Activated CD8-positive, alpha-beta memory T cell treated with anti-CD3 and anti-CD28 coated beads, Interleukin-2, amount 10 ng/mL, durations not matched to agents 7 days and 5 days (primary cell): ENCODE measurements around the gene KIF3B. TPM values are rescaled to one million over a fixed set of nuclear protein-coding genes. Genes with fewer than 3 reads are reported as not detected.
A peak's percentile ranks its signal among the peaks of the same experiment; 100 is the strongest.
"Not testable (repeated sequence)": the region's sequence is repeated elsewhere in the genome, so short reads cannot be mapped to it uniquely, and the experiment has no call there.

ENCODE experiments used
- ATAC-seq: fragments of 150-1000 bp; cut with Tn5 transposase; one replicate; pipeline ENCODE4 v1.10.0; 2021; ENCODE audit warnings: moderate library complexity
- CTCF ChIA-PET: fragments of 350-600 bp; sonication (Branson Sonifier 250); formaldehyde crosslinking; loops from one replicate; lab custom pipeline; 2021; ENCODE audit warnings: antibody characterized with exemption; lab: Charles Lee
- DNase-seq: peaks from one replicate; pipeline ENCODE4 v3.0.0-alpha.2; 2020
- H3K27ac Mint-ChIP-seq: one replicate; pipeline ENCODE4 v1.8.0; 2021; ENCODE audit warnings: mild to moderate bottlenecking, mixed read lengths
- H3K27me3 Mint-ChIP-seq: one replicate; pipeline ENCODE4 v1.8.0; 2021; ENCODE audit warnings: mixed read lengths
- H3K36me3 Mint-ChIP-seq: one replicate; pipeline ENCODE4 v1.8.0; 2021; ENCODE audit warnings: mild to moderate bottlenecking, mixed read lengths
- H3K4me1 Mint-ChIP-seq: one replicate; pipeline ENCODE4 v1.8.0; 2021; ENCODE audit warnings: mixed read lengths
- H3K4me3 Mint-ChIP-seq: one replicate; pipeline ENCODE4 v1.8.0; 2021; ENCODE audit warnings: mild to moderate bottlenecking, moderate library complexity, mixed read lengths
- H3K9me3 Mint-ChIP-seq: one replicate; pipeline ENCODE4 v1.8.0; 2022; ENCODE audit warnings: low read depth, mixed read lengths
- total RNA-seq, 2 experiments: library from RNA; stranded (reverse); gene quantifications; one replicate each; pipeline ENCODE4 v1.2.3, GENCODE V29; 2021

KIF3B gene
- total RNA-seq, 2 experiments from 2014 or later, result 19.9 to 26.0 TPM

DNA sequence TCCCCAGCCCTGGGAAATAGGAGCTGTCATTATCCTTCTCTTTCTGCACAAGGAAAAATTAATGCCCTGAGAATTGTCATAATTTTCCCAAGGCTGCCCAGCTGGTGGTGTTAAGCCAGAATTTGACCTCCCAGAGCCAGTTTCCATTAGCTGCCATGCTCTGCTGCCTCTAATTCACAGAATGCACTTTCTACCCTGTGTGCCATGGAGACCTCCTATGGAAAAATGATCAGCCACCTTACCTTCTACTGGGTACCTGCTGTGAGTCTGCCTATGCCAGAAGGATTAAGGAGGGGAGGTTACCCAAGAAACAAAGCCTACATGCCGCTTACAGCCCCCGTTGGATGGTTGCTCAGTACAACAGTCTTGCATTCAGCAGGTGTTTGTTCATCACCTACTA lies 40.6 kb upstream of the KIF3B start:
- Mint-ChIP-seq H3K27ac (no peak overlapping the region), H3K4me3 (no peak overlapping the region), H3K9me3 (no peaks in the 10 kb centered on the region), H3K27me3 (no peaks in the 10 kb centered on the region), H3K4me1 (peaks cover 21% of the 10 kb centered on the region), H3K36me3 (peaks cover 29% of the 10 kb centered on the region)
- DNase-seq, result no peak
- CTCF ChIA-PET, result no interaction called here
- ATAC-seq, result no peak

DNA sequence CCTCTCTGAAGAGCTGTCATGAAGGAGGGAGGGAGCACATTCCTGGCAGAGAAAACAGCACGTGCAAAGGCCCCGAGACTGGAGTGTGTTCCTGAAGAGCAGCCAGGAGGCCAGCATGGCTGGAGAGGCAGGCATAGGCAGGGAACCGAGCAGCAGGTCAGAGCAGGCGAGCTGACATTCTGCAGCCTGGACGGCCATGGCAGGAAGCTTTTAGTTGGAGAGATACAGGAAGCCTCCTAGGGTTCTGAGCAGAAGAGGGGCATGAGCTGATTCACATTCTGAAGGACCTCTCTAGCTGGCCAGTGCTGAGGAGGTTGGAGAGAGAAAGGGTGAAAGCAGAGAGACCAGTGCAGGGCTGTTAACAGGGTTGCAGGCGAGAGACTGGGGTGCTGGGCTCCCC lies 40.0 kb upstream of the KIF3B start:
- H3K4me1 Mint-ChIP-seq, result peaks cover 15% of the 10 kb centered on the region
- H3K4me3 Mint-ChIP-seq, result no peak overlapping the region
- ATAC-seq (no peak), DNase-seq (no peak)
- H3K36me3 Mint-ChIP-seq, result peaks cover 25% of the 10 kb centered on the region
- no peak overlapping the region for H3K27ac Mint-ChIP-seq
- no peaks in the 10 kb centered on the region for H3K9me3 Mint-ChIP-seq
- CTCF ChIA-PET, result no interaction called here
- H3K27me3 Mint-ChIP-seq, result no peaks in the 10 kb centered on the region

DNA sequence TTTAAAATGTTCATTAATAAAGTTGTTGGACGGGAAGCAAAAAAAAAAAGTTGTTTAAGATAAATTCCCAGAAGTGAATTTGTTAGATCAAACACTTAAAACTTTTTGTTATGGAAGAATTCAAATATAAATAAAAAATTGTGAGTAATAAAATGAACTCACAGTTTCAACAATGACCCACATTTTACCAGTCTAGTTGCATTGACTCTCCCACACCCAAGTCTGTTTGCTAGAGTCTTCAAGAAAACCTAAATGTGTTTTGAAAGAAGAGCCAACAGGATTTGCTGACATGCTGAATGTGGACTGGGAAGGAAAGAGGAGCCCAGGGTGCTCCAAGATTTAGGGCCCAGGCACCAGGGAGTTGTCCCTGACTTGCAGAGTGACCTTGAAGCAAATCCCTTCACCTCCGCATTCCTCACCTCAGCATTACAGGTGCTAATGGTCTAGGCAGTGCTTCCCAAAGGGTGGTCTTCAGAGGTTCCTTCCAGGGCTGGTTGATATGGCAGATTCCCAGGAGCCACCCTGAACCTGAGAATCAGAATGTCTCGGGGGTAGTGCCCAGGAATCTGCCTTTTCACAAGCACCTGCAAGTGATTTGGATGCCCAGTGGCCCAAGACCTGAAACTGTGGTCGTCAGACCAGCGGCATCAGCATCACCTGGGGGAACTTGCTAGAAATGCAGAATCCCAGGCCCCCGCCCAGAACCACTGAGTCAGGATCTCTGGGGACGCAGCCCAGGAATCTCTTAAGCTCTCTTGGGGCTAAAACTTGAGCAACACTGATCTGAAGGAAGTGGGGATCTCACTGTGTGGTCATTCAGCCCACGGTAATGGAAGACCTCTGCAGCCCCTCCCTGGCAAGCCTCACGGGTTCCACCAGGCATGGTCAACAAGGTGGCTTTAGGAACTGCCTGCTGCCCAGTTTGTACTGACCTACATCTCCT lies 38.7 kb upstream of the KIF3B start:
- Mint-ChIP-seq H3K4me1 (peaks cover 6% of the 10 kb centered on the region), H3K4me3 (no peak overlapping the region), H3K27ac (no peak overlapping the region), H3K36me3 (peaks cover 12% of the 10 kb centered on the region), H3K9me3 (no peaks in the 10 kb centered on the region), H3K27me3 (no peaks in the 10 kb centered on the region)
- CTCF ChIA-PET, result no interaction called here
- no peak for ATAC-seq
- no peak for DNase-seq

DNA sequence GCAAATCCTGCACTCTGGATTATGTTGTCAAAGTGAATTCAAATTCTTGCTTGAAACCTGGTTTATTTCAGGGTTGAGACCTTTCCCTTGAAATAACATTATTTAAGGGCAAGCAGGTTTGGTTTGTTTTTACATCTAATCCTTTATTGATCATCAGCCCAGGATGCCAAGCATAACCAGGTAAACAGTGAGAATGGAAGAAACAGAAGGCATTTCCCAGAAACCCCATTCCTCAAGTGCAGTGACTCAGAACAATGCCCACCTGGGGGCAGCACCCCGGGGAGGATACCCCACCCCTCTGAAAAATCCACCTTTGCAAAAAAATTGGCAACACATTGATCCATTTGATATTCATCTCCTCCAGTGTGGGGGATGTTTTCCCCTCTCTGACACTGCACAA lies 37.2 kb upstream of the KIF3B start:
- peaks cover 8% of the 10 kb centered on the region for H3K36me3 Mint-ChIP-seq
- no peak overlapping the region for H3K27ac Mint-ChIP-seq
- H3K27me3 Mint-ChIP-seq, result no peaks in the 10 kb centered on the region
- H3K4me1 Mint-ChIP-seq, result peaks cover 5% of the 10 kb centered on the region
- no peaks in the 10 kb centered on the region for H3K9me3 Mint-ChIP-seq
- ATAC-seq (no peak), DNase-seq (no peak)
- no peak overlapping the region for H3K4me3 Mint-ChIP-seq
- CTCF ChIA-PET, result interaction anchor here (0.6 kb wide), 1 partner anchor 9 kb away, joined by 3 read pairs; no protein-coding TSS in a partner anchor

DNA sequence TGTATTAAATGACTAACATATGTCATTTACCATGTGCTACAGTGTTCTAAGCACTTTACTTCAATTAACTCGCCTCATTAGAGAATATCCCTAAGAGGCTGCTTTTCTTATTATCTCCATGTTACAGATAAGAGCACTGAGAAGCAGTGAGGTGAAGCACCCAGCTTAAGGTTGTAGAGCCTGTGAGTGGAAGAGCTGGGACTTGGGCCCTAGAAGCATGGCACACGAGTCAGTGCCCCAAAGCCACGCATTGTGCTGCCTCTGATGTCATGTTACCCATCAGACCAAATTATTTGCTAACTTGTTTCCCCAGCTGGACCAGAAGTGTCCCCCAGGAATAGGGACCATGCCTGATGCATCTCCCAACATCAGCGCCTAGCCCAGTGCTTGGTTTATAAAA lies 35.6 kb upstream of the KIF3B start:
- Mint-ChIP-seq H3K36me3 (peaks cover 3% of the 10 kb centered on the region), H3K4me3 (no peak overlapping the region), H3K4me1 (peaks cover 5% of the 10 kb centered on the region), H3K9me3 (no peaks in the 10 kb centered on the region), H3K27me3 (no peaks in the 10 kb centered on the region), H3K27ac (no peak overlapping the region)
- ATAC-seq, result no peak
- CTCF ChIA-PET, result interaction anchor here (1.1 kb wide), 1 partner anchor 10 kb away, joined by 3 read pairs; no protein-coding TSS in a partner anchor
- DNase-seq, result no peak

DNA sequence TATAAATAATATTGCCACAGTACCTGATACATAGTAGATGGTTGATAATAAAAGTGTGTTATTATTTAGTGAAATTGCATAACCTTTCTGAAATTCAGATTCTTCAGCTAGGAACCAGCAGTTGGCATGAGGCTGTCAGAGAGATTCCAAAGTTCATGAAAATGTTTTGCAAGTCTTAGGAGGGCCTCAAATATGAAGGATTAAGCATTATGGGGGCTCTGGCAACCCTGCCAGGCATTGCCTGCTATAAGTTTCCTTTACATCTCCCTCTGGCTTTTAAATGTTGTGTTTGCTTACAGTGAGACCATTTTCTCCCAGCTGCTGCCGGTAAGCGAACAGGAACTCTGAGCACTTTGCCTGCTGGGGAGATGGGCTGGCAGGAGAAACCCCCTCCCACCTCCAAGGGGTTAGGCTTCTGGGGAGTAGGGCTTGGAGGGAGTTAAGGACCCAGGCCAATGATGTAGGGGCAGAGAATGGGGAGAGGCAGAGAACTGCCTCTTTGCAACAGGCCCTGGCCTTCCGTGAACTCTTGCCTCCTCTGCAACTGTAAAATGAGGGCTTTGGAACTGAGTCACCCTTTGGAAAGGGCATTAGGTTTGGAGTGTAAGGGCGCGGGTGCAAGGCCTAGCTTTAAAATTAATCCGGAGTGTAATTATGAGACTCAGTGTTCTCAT lies 33.2 kb upstream of the KIF3B start:
- CTCF ChIA-PET, result no interaction called here

DNA sequence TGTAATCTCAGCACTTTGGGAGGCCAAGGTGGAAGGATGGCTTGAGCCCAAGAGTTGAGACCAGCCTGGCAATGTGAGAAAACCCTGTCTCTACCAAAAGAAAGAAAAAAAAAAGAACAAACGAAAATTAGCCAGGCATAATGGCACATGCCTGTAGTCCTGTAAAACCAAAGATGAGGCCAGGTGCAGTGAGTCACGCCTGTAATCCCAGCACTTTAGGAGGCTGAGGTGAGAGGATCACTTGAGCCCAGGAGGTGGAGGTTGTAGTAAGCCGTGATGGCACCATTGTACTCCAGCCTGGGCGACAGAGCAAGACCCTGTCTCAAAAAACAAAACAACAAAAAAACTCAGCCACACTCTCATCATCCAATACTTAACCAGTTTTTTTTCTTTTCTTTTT lies 32.5 kb upstream of the KIF3B start:
- no peaks in the 10 kb centered on the region for H3K9me3 Mint-ChIP-seq
- CTCF ChIA-PET, result interaction anchor here (1.0 kb wide), 1 partner anchor 9 kb away, joined by 3 read pairs; no protein-coding TSS in a partner anchor
- H3K4me3 Mint-ChIP-seq, result no peak overlapping the region
- peaks cover 15% of the 10 kb centered on the region for H3K4me1 Mint-ChIP-seq
- H3K27ac Mint-ChIP-seq, result no peak overlapping the region
- DNase-seq, result no peak
- H3K27me3 Mint-ChIP-seq, result no peaks in the 10 kb centered on the region
- ATAC-seq, result no peak
- H3K36me3 Mint-ChIP-seq, result no peaks in the 10 kb centered on the region

More for the DNA sequence above, 33.2 kb upstream of the KIF3B start:
- Mint-ChIP-seq H3K4me1 (peaks cover 9% of the 10 kb centered on the region), H3K4me3 (no peak overlapping the region), H3K9me3 (no peaks in the 10 kb centered on the region), H3K27ac (no peak overlapping the region), H3K36me3 (no peaks in the 10 kb centered on the region), H3K27me3 (no peaks in the 10 kb centered on the region)
- DNase-seq, result no peak
- no peak for ATAC-seq

DNA sequence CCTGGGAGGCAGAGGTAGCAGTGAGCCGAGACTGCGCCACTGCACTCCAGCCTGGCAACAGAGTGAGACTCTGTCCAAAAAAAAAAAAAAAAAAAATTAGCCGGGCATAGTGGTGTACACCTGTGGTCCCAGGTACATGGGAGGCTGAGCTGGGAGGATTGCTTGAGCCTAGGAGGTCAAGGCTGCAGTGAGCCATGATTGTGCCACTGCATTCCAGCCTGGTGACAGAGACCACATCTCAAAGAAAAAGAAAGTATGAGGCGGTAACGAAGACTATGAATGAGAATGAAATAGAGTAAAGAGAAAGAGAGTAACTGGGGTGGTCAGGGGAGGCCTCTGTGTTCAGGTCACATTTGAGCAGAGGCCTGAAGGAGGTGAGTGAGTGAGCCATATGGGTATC lies 31.2 kb upstream of the KIF3B start:
- not testable (repeated sequence) for H3K27me3 Mint-ChIP-seq, H3K27ac Mint-ChIP-seq, H3K36me3 Mint-ChIP-seq, ATAC-seq, H3K4me3 Mint-ChIP-seq, DNase-seq, H3K9me3 Mint-ChIP-seq
- H3K4me1 Mint-ChIP-seq, result peaks cover 12% of the 10 kb centered on the region
- CTCF ChIA-PET, result interaction anchor here (0.7 to 1.8 kb wide), 2 partner anchors 14 to 32 kb away, joined by 3 to 4 read pairs; no protein-coding TSS in a partner anchor

DNA sequence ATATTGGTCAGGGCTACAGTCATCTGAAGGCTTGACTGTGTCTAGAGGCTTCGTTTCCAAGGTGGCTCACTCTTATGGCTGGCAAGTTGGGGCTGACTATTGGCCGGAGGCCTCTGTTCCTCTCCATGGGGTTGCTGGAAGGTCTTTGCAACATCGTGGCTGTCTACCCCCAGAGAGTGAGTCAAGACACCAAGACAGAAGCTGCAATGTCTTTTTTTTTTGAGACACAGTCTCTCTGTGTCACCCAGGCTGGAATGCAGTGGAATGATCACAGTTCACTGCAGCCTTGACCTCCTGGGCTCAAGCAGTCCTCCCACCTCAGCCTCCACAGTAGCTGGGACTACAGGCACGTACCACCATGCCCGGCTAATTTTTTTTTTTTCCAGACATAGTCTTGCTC lies 29.4 kb upstream of the KIF3B start:
- Mint-ChIP-seq H3K27me3 (no peaks in the 10 kb centered on the region), H3K27ac (no peak overlapping the region), H3K36me3 (peaks cover 2% of the 10 kb centered on the region), H3K4me1 (peaks cover 26% of the 10 kb centered on the region), H3K4me3 (no peak overlapping the region), H3K9me3 (no peaks in the 10 kb centered on the region)
- DNase-seq, result no peak
- CTCF ChIA-PET, result interaction anchor here (0.6 to 0.9 kb wide), 3 partner anchors 21 to 88 kb away, joined by 3 read pairs; no protein-coding TSS in a partner anchor
- no peak for ATAC-seq

DNA sequence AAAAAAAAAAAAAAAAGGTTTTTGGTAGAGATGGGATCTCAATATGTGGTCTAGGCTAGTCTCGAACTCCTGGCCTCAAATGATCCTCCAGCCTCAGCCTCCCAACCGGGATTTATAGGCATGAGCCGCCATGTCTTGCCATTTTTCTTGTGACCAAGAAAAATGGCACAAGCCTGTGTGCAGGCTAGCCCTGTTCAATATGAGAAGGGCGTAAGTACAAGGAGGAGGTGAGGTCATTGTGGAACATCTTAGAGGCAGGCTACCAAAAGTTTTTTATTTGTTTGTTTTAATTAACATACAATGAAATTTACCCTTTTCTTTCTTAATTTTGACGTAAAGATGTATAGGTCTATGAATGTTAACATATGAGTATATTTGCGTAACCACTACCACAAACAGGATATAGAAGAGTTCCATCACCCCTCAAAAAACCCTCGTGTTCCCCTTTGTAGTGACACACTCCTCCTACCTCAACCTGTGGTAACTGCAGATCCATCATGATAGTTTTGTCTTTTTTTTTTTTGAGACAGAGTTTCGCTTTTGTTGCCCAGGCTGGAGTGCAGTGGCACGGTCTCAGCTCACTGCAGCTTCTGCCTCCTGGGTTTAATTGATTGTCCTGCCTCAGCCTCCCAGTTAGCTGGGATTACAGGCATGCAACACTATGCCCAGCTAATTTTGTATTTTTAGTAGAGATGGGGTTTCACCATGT lies 28.3 kb upstream of the KIF3B start:
- Mint-ChIP-seq H3K4me1 (peaks cover 30% of the 10 kb centered on the region), H3K9me3 (no peaks in the 10 kb centered on the region), H3K36me3 (peaks cover 5% of the 10 kb centered on the region), H3K4me3 (peak overlapping the region; percentile 28), H3K27ac (peak overlapping the region; percentile 81), H3K27me3 (no peaks in the 10 kb centered on the region)
- DNase-seq, result peak; percentile 73
- ATAC-seq, result peak; percentile 92
- CTCF ChIA-PET, result interaction anchor here (0.6 to 1.5 kb wide), 6 partner anchors 9 to 236 kb away, joined by 3 read pairs; no protein-coding TSS in a partner anchor

DNA sequence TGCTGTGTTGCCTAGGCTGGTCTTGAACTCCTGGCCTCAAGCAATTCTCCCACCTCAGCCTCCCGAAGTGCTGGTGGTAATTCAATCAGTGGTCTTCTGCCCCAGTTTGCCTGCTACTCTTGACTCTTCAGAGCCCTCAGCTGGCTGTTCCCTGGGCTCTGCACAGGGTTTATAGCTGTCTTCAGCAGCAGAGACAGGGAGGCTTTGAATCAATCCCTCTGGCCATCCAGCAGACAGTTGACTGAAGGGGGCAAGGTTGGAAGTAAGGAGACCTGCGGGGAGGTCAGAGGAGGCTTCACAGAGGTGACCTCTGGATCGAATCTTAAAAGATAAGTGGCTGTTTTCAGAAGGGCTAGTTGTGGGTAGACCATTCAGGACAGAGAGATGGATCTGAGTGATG lies 26.0 kb upstream of the KIF3B start:
- Mint-ChIP-seq H3K36me3 (peaks cover 5% of the 10 kb centered on the region), H3K9me3 (no peaks in the 10 kb centered on the region), H3K4me3 (no peak overlapping the region), H3K4me1 (peaks cover 36% of the 10 kb centered on the region), H3K27me3 (no peaks in the 10 kb centered on the region), H3K27ac (peak overlapping the region; percentile 56)
- no peak for DNase-seq
- no peak for ATAC-seq
- CTCF ChIA-PET, result no interaction called here

DNA sequence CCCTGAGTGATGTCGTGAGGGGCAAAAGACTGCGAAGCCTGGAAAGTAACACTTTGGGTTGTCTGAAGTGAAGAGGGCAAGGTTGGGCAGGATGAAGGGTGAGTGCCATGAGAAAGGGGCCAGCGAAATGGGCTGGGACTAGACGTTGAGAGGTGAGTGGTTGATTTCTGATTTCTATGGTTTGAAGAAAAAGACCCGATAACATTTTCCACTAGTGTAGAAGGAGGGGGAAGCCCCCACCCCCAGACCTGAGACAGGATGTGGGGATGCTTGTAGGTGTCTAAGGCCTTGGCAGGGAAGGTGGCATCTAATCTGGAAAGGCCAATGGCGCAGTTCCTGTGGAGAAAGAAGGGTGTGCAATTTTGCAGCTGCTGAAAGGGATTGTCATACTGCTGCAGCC lies 25.3 kb upstream of the KIF3B start:
- ATAC-seq (peak; percentile 16), DNase-seq (peak; percentile 71)
- H3K36me3 Mint-ChIP-seq, result peaks cover 5% of the 10 kb centered on the region
- no peak overlapping the region for H3K4me3 Mint-ChIP-seq
- peak overlapping the region; percentile 69 for H3K27ac Mint-ChIP-seq
- CTCF ChIA-PET, result no interaction called here
- H3K9me3 Mint-ChIP-seq, result no peaks in the 10 kb centered on the region
- no peaks in the 10 kb centered on the region for H3K27me3 Mint-ChIP-seq
- H3K4me1 Mint-ChIP-seq, result peaks cover 39% of the 10 kb centered on the region

DNA sequence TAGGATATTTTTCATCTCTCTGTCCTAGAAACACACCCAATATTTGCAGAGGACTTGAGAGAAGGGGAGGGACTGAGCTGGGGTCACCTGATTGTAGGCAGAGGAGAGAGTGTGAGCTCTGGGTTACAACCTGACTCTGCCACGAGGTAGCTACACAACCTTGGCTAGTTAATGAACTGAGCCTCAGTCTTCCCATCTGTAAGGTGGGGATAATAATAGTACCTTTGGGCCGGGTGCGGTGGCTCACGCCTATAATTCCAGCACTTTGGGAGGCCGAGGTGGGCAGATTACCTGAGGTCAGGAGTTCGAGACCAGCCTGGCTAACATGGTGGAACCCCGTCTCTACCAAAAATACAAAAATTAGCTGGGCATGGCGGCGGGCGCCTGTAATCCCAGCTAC lies 16.5 kb upstream of the KIF3B start:
- H3K4me3 Mint-ChIP-seq, H3K27ac Mint-ChIP-seq, H3K4me1 Mint-ChIP-seq, H3K36me3 Mint-ChIP-seq, H3K9me3 Mint-ChIP-seq, H3K27me3 Mint-ChIP-seq, DNase-seq, ATAC-seq, CTCF ChIA-PET: not testable (repeated sequence)
